Thyroid gland (tissue), 4 donors: ENCODE measurements around the gene ATP6V1C2.

Experiments used
- POLR2A ChIP-seq, 2 donors: fragments of 450-650 bp; IDR thresholded peaks; one replicate each; pipeline ENCODE4 v1.6.1; 2017; ENCODE audit warnings: antibody characterized with exemption in 2 of 2, mild to moderate bottlenecking in 2 of 2, moderate library complexity in 1 of 2
- TF ChIP-seq, protein P1 (sequence below), 6 experiments: fragments of 200-600 bp in 3 of 6; fragments of 450-650 bp in 3 of 6; sonication (generic) in 3 of 6; IDR thresholded peaks; one replicate each; pipeline ENCODE4 v1.5.1; 2016 to 2019; ENCODE audit warnings: antibody characterized with exemption in 6 of 6, mild to moderate bottlenecking in 2 of 6, inconsistent platforms in 1 of 6, moderate library complexity in 1 of 6

DNA sequence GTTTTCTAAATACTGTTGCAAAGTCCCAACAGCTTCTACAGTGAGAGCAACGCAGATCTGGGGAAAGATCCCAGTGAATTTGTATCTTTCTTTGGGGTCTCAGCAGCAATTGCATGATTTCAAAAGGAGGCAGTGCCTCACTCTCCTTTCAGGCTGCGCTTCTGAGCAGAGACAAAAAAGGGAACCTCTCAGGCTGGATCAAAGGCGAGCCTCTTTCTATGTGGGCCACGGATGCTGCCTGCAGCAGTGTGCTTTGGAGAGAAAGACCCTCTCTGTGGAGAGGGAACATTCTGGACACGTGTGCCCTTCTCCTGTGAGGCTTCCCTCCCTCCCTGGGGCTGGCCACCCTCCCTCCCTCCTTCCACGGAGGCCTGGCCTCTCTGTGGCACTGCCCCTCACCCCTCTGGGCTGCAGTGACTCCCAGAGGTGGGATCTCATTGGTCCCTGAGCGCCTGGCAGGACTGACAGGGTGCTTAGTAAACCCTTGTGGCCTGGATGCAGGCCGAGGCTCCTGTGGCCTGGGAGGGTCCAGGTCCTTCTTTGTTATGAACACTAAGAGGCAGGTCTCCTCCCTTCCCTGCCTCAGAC lies 112.7 kb downstream of the ATP6V1C2 start:
- TF ChIP-seq, protein P1, sequence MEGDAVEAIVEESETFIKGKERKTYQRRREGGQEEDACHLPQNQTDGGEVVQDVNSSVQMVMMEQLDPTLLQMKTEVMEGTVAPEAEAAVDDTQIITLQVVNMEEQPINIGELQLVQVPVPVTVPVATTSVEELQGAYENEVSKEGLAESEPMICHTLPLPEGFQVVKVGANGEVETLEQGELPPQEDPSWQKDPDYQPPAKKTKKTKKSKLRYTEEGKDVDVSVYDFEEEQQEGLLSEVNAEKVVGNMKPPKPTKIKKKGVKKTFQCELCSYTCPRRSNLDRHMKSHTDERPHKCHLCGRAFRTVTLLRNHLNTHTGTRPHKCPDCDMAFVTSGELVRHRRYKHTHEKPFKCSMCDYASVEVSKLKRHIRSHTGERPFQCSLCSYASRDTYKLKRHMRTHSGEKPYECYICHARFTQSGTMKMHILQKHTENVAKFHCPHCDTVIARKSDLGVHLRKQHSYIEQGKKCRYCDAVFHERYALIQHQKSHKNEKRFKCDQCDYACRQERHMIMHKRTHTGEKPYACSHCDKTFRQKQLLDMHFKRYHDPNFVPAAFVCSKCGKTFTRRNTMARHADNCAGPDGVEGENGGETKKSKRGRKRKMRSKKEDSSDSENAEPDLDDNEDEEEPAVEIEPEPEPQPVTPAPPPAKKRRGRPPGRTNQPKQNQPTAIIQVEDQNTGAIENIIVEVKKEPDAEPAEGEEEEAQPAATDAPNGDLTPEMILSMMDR (IDR thresholded peaks at IDR 0.05): no peak
- no peak for TF ChIP-seq POLR2A (IDR thresholded peaks at IDR 0.05)
